Measurements from ENCODE around the gene ANKFN1.

ANKFN1 gene

GRCh38 chr17:56445692-56446411 lies 292.6 kb downstream of the ANKFN1 start:
- TF ChIP-seq CTCF (IDR thresholded peaks at IDR 0.05; ENCODE audit: control extremely low read depth, extremely low read depth, low read depth, missing control alignments): no peak
- CTCF ChIA-PET: no interaction called here
- POLR2A ChIA-PET: no interaction called here
- DNase-seq (ENCODE audit: extremely low spot score): no peak

GRCh38 chr17:56447171-56447570 lies 293.9 kb downstream of the ANKFN1 start:
- TF ChIP-seq CTCF (IDR thresholded peaks at IDR 0.05; ENCODE audit: control extremely low read depth, extremely low read depth, low read depth, missing control alignments): no peak
- ChIA-PET POLR2A (no interaction called here), CTCF (interaction anchor here (0.7 to 1.3 kb wide), 2 partner anchors 16 to 21 kb away, joined by 3 read pairs; no protein-coding TSS in a partner anchor)
- no peak for DNase-seq (ENCODE audit: extremely low spot score)

GRCh38 chr17:56448371-56448770 lies 295.1 kb downstream of the ANKFN1 start:
- TF ChIP-seq CTCF (IDR thresholded peaks at IDR 0.05; ENCODE audit: control extremely low read depth, extremely low read depth, low read depth, missing control alignments): no peak
- ChIA-PET CTCF (no interaction called here), POLR2A (no interaction called here)
- no peak for DNase-seq (ENCODE audit: extremely low spot score)

- DNase-seq (ENCODE audit: extremely low spot score): no peak
- ChIA-PET POLR2A (no interaction called here), CTCF (no interaction called here)
- TF ChIP-seq CTCF (IDR thresholded peaks at IDR 0.05; ENCODE audit: control extremely low read depth, extremely low read depth, low read depth, missing control alignments): no peak
Measured at GRCh38 chr17:56449176-56449575, 295.9 kb downstream of the ANKFN1 start.

GRCh38 chr17:56451629-56452028 lies 298.4 kb downstream of the ANKFN1 start:
- ChIA-PET CTCF (no interaction called here), POLR2A (no interaction called here)
- TF ChIP-seq CTCF (IDR thresholded peaks at IDR 0.05; ENCODE audit: control extremely low read depth, extremely low read depth, low read depth, missing control alignments): no peak
- no peak for DNase-seq (ENCODE audit: extremely low spot score)

GRCh38 chr17:56452461-56452860 lies 299.2 kb downstream of the ANKFN1 start:
- no peak for DNase-seq (ENCODE audit: extremely low spot score)
- ChIA-PET CTCF (no interaction called here), POLR2A (no interaction called here)
- TF ChIP-seq CTCF (IDR thresholded peaks at IDR 0.05; ENCODE audit: control extremely low read depth, extremely low read depth, low read depth, missing control alignments): no peak
